ENCODE results near the gene TRAF3.

The TRAF3 gene

GRCh38 chr14:102802834-102803523 is 25.7 kb downstream of the TRAF3 start:
- Histone ChIP-seq H3K27me3 (ENCODE audit: insufficient read depth, low read length) (no peaks in the 10 kb centered on the region), H3K9ac (ENCODE audit: low read length) (no peak overlapping the region), H3K4me1 (ENCODE audit: insufficient read depth, low read length, severe bottlenecking) (peaks cover 53% of the 10 kb centered on the region), H2AFZ (ENCODE audit: low read length) (no peak overlapping the region), H3K36me3 (ENCODE audit: insufficient read depth, low read length) (no peaks in the 10 kb centered on the region), H4K20me1 (ENCODE audit: insufficient read depth, low read length) (no peaks in the 10 kb centered on the region), H3F3A (ENCODE audit: insufficient read depth, low read length) (no peaks in the 10 kb centered on the region), H3K9me2 (ENCODE audit: low read depth, low read length) (no peaks in the 10 kb centered on the region), H3K9me3 (ENCODE audit: low read length) (no peaks in the 10 kb centered on the region), H3K4me2 (ENCODE audit: low read length) (no peak overlapping the region), H3K79me2 (ENCODE audit: insufficient read depth, low read length) (peaks cover 10% of the 10 kb centered on the region), H3K4me3 (ENCODE audit: low read depth, low read length, poor library complexity, severe bottlenecking) (no peak overlapping the region), H3K27ac (ENCODE audit: low read depth, low read length, poor library complexity, severe bottlenecking) (no peak overlapping the region)
- TF ChIP-seq CTCF (IDR thresholded peaks at IDR 0.05; ENCODE audit: low read length) = no peak

- Histone ChIP-seq H4K20me1 (ENCODE audit: insufficient read depth, low read length) (no peaks in the 10 kb centered on the region), H2AFZ (ENCODE audit: low read length) (no peak overlapping the region), H3K9ac (ENCODE audit: low read length) (no peak overlapping the region), H3F3A (ENCODE audit: insufficient read depth, low read length) (no peaks in the 10 kb centered on the region), H3K4me3 (ENCODE audit: low read depth, low read length, poor library complexity, severe bottlenecking) (no peak overlapping the region), H3K36me3 (ENCODE audit: insufficient read depth, low read length) (no peaks in the 10 kb centered on the region), H3K27me3 (ENCODE audit: insufficient read depth, low read length) (no peaks in the 10 kb centered on the region), H3K4me1 (ENCODE audit: insufficient read depth, low read length, severe bottlenecking) (peaks cover 43% of the 10 kb centered on the region), H3K79me2 (ENCODE audit: insufficient read depth, low read length) (peaks cover 5% of the 10 kb centered on the region; the same call in 1 of the 2 replicates), H3K27ac (ENCODE audit: low read depth, low read length, poor library complexity, severe bottlenecking) (no peak overlapping the region), H3K9me2 (ENCODE audit: low read depth, low read length) (no peaks in the 10 kb centered on the region), H3K9me3 (ENCODE audit: low read length) (no peaks in the 10 kb centered on the region), H3K4me2 (ENCODE audit: low read length) (no peak overlapping the region)
- TF ChIP-seq CTCF (IDR thresholded peaks at IDR 0.05; ENCODE audit: low read length) = no peak
- no peak for TF ChIP-seq EZH2 (IDR thresholded peaks at IDR 0.05; ENCODE audit: borderline replicate concordance, low read length)
Measured at GRCh38 chr14:102804858-102805257, 27.6 kb downstream of the TRAF3 start.

GRCh38 chr14:102805371-102805891 is 28.2 kb downstream of the TRAF3 start:
- H3K9me3 ChIP-seq (ENCODE audit: low read length) = no peaks in the 10 kb centered on the region
- no peaks in the 10 kb centered on the region for H3K36me3 ChIP-seq (ENCODE audit: insufficient read depth, low read length)
- no peaks in the 10 kb centered on the region for H3F3A ChIP-seq (ENCODE audit: insufficient read depth, low read length)
- no peak overlapping the region for H3K4me3 ChIP-seq (ENCODE audit: low read depth, low read length, poor library complexity, severe bottlenecking)
- H3K27ac ChIP-seq (ENCODE audit: low read depth, low read length, poor library complexity, severe bottlenecking) = no peak overlapping the region
- TF ChIP-seq EZH2 (IDR thresholded peaks at IDR 0.05; ENCODE audit: borderline replicate concordance, low read length) = no peak
- no peak for TF ChIP-seq CTCF (IDR thresholded peaks at IDR 0.05; ENCODE audit: low read length)
- H3K9me2 ChIP-seq (ENCODE audit: low read depth, low read length) = no peaks in the 10 kb centered on the region
- H3K4me2 ChIP-seq (ENCODE audit: low read length) = no peak overlapping the region; the same call in 1 of the 2 replicates
- no peak overlapping the region for H2AFZ ChIP-seq (ENCODE audit: low read length)
- no peak overlapping the region for H3K9ac ChIP-seq (ENCODE audit: low read length)
- no peaks in the 10 kb centered on the region for H3K27me3 ChIP-seq (ENCODE audit: insufficient read depth, low read length)
- H3K79me2 ChIP-seq (ENCODE audit: insufficient read depth, low read length) = 0 out of 2 replicates have a peak, but pooled peaks cover 2% of the 10 kb centered on the region
- no peaks in the 10 kb centered on the region for H4K20me1 ChIP-seq (ENCODE audit: insufficient read depth, low read length)
- H3K4me1 ChIP-seq (ENCODE audit: insufficient read depth, low read length, severe bottlenecking) = peaks cover 45% of the 10 kb centered on the region

Data from OCI-LY1 (cell line).